IMR-90 (cell line): ENCODE measurements around the gene MON2. TPM values are rescaled to one million over a fixed set of nuclear protein-coding genes. Genes with fewer than 3 reads are reported as not detected.

Source experiments
- ATAC-seq: fragments of 200-7000 bp; cut with Tn5 transposase; 2 replicates; pipeline ENCODE4 v1.9.1; 2020; ENCODE audit warnings: low read depth, mild to moderate bottlenecking, moderate library complexity
- BruUV-seq: library from RNA; stranded (reverse); fragments of 400-500 nt; replicated peaks from 2 replicates; lab custom pipeline; 2021; lab: Mats Ljungman, UMichigan
- CTCF ChIA-PET: fragments of 300-600 bp; formaldehyde crosslinking; extraction: SDS; loops from one replicate; lab custom pipeline; 2021; ENCODE audit warnings: antibody characterized with exemption; lab: Yijun Ruan, JAX
- POLR2A ChIA-PET: fragments of 300-600 bp; sonication (Branson Sonifier 250); formaldehyde crosslinking; loops from one replicate; lab custom pipeline; 2022; ENCODE audit warnings: antibody characterized with exemption; ENCODE audit not compliant: unreplicated experiment; lab: Charles Lee
- DNase-seq: peaks from one replicate; pipeline ENCODE4 v3.0.0; 2013
- H2AFZ ChIP-seq: replicated peaks from 2 replicates; pipeline ENCODE3; 2013; ENCODE audit warnings: low read length, mild to moderate bottlenecking; ENCODE audit not compliant: poor library complexity
- H2AK5ac ChIP-seq: 2 replicates; pipeline ENCODE4 v1.6.1; 2013; ENCODE audit warnings: low read depth, low read length, inconsistent platforms
- H2AK9ac ChIP-seq: replicated peaks from 2 replicates; pipeline ENCODE3; 2013; ENCODE audit warnings: mild to moderate bottlenecking, low read depth, low read length, moderate library complexity; ENCODE audit not compliant: poor library complexity
- H2BK120ac ChIP-seq: 2 replicates; pipeline ENCODE4 v1.6.1; 2013; ENCODE audit warnings: low read depth, low read length, inconsistent platforms
- H2BK15ac ChIP-seq: 3 replicates; pipeline ENCODE4 v1.6.1; 2013; ENCODE audit warnings: low read depth, low read length, inconsistent platforms
- H2BK20ac ChIP-seq: 2 replicates; pipeline ENCODE4 v1.6.1; 2013; ENCODE audit warnings: low read depth, mild to moderate bottlenecking, inconsistent platforms, low read length, moderate library complexity
- H2BK5ac ChIP-seq: 2 replicates; pipeline ENCODE4 v1.6.1; 2013; ENCODE audit warnings: mild to moderate bottlenecking, low read depth, low read length, inconsistent platforms; ENCODE audit not compliant: poor library complexity, severe bottlenecking
- H3K14ac ChIP-seq: replicated peaks from 2 replicates; pipeline ENCODE4 v1.6.1; 2013; ENCODE audit warnings: low read depth, low read length, inconsistent platforms
- H3K18ac ChIP-seq: 2 replicates; pipeline ENCODE4 v1.6.1; 2013; ENCODE audit warnings: low read depth, low read length, control low read depth
- H3K23ac ChIP-seq: 2 replicates; pipeline ENCODE4 v1.6.1; 2013; ENCODE audit warnings: low read depth, low read length, inconsistent platforms
- H3K27ac ChIP-seq: 2 replicates; pipeline ENCODE4 v1.5.1; 2013; ENCODE audit warnings: mild to moderate bottlenecking, control low read depth, low read length; ENCODE audit not compliant: insufficient read depth
- H3K27me3 ChIP-seq: 2 replicates; pipeline ENCODE4 v1.6.1; 2013; ENCODE audit warnings: low read length; ENCODE audit not compliant: control insufficient read depth, insufficient read depth
- H3K36me3 ChIP-seq: 2 replicates; pipeline ENCODE4 v1.6.1; 2013; ENCODE audit warnings: low read length, mixed read lengths; ENCODE audit not compliant: control insufficient read depth, insufficient read depth
- H3K4ac ChIP-seq: 2 replicates; pipeline ENCODE4 v1.6.1; 2013; ENCODE audit warnings: low read depth, low read length, inconsistent platforms
- H3K4me1 ChIP-seq: 2 replicates; pipeline ENCODE4 v1.6.1; 2013; ENCODE audit warnings: low read length, mixed read lengths; ENCODE audit not compliant: control insufficient read depth, insufficient read depth
- H3K4me2 ChIP-seq: 2 replicates; pipeline ENCODE4 v1.6.1; 2013; ENCODE audit warnings: low read depth, mild to moderate bottlenecking, control low read depth, low read length, moderate library complexity
- H3K4me3 ChIP-seq: 2 replicates; pipeline ENCODE4 v1.5.1; 2013; ENCODE audit warnings: low read depth, mild to moderate bottlenecking, control low read depth, low read length, moderate library complexity; ENCODE audit not compliant: insufficient read depth
- H3K56ac ChIP-seq: 2 replicates; pipeline ENCODE4 v1.6.1; 2013; ENCODE audit warnings: low read length, inconsistent platforms; ENCODE audit not compliant: insufficient read depth; ENCODE audit errors: extremely low read depth
- H3K79me1 ChIP-seq, 2 experiments: 2 replicates each; pipeline ENCODE4 v1.6.1; 2013; ENCODE audit warnings: low read length in 2 of 2, inconsistent platforms in 1 of 2, low read depth in 1 of 2
- H3K9ac ChIP-seq: 2 replicates; pipeline ENCODE4 v1.6.1; 2013; ENCODE audit warnings: low read depth, low read length, control low read depth
- H3K9me1 ChIP-seq: 2 replicates; pipeline ENCODE4 v1.6.1; 2013; ENCODE audit warnings: low read length, inconsistent platforms; ENCODE audit not compliant: insufficient read depth
- H3K9me3 ChIP-seq: 2 replicates; pipeline ENCODE4 v1.6.1; 2013; ENCODE audit warnings: low read length; ENCODE audit not compliant: control insufficient read depth, insufficient read depth
- H4K20me1 ChIP-seq: 2 replicates; pipeline ENCODE4 v1.6.1; 2013; ENCODE audit warnings: low read length, inconsistent platforms; ENCODE audit not compliant: insufficient read depth
- H4K5ac ChIP-seq: 2 replicates; pipeline ENCODE4 v1.6.1; 2013; ENCODE audit warnings: mild to moderate bottlenecking, low read depth, low read length, control low read depth
- H4K8ac ChIP-seq, 2 experiments: 2 replicates each; pipeline ENCODE4 v1.6.1; 2013; ENCODE audit warnings: low read depth in 2 of 2, low read length in 2 of 2, control low read depth in 1 of 2, inconsistent platforms in 1 of 2
- H4K91ac ChIP-seq: 2 replicates; pipeline ENCODE4 v1.6.1; 2013; ENCODE audit warnings: low read depth, low read length, inconsistent platforms; ENCODE audit not compliant: insufficient read depth
- FOS ChIP-seq: fragments of 150-350 bp; IDR thresholded peaks from 2 replicates; pipeline ENCODE4 v1.6.1; 2016; ENCODE audit warnings: low read depth, low read length
- MAZ ChIP-seq: IDR thresholded peaks from 2 replicates; pipeline ENCODE4 v1.6.1; 2012; ENCODE audit warnings: low read depth, mild to moderate bottlenecking, low read length, improper control_type of control experiment, moderate library complexity, borderline replicate concordance
- NFE2L2 ChIP-seq: fragments of 150-350 bp; IDR thresholded peaks from 2 replicates; pipeline ENCODE4 v1.6.1; 2016; ENCODE audit warnings: low read depth, mild to moderate bottlenecking, low read length
- RAD21 ChIP-seq: IDR thresholded peaks from 2 replicates; pipeline ENCODE4 v1.6.1; 2012; ENCODE audit warnings: low read length, improper control_type of control experiment
- WGBS, 2 experiments: methylation state at CpG; one replicate each; pipeline versions ENCODE4 v1.1.5 to v1.1.7; 2013; ENCODE audit warnings: missing lambda C conversion rate in 2 of 2; ENCODE audit not compliant: insufficient read length in 1 of 2; ENCODE audit errors: extremely low coverage in 2 of 2; 5-methylcytosine and 5-hydroxymethylcytosine counted together
- dilution Hi-C: fragments of 300-500 bp; cut with HindIII; formaldehyde crosslinking; loops from one replicate; pipeline ENCODE4 v1.14.3; 2018; ENCODE audit warnings: low sequenced_read_pairs; ENCODE audit not compliant: unreplicated experiment
- in situ Hi-C: fragments of 300-500 bp; cut with MboI; formaldehyde crosslinking; loops from 3 replicates; pipeline ENCODE4 v1.14.3; 2019; ENCODE audit warnings: low sequenced_read_pairs, inconsistent platforms, mixed read lengths
- intact Hi-C: fragments of 100-400 bp; cut with micrococcal nuclease; formaldehyde crosslinking; loops from 2 replicates; pipeline ENCODE4 v1.10.0; 2022
- polyA plus RNA-seq, 3 experiments: library from polyadenylated mRNA; depleted of rRNA; stranded (reverse); fragments of >200 nt; gene quantifications; 2 replicates each; pipeline ENCODE4 v1.2.3, GENCODE V29; 2012; ENCODE audit warnings: low replicate concordance in 1 of 3
- total RNA-seq: library from RNA; depleted of rRNA; stranded (reverse); fragments of >200 nt; gene quantifications from 2 replicates; pipeline ENCODE4 v1.2.3, GENCODE V29; 2012

Gene MON2
- total and polyA plus RNA-seq, 2 of the 4 experiments (the other 2 are of a cell fraction) = 13.2 to 39.3 TPM

DNA sequence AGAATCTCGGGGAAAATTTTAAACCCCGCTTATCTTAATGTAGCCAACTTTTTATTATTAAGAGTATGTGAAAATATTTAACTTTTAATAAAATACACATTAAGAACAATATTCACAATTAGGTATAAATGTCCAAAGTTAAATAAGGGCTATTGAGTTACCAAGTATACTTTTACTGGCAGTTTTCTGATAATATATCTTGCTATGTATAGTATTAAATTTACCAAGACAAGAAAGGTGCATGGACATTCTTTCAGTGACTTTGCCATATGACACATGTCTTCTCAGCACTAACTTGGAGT, 115.4 kb downstream of the MON2 start:
- H3K18ac ChIP-seq = no peak overlapping the region
- H2AK9ac ChIP-seq = no peak overlapping the region
- H3K4me1 ChIP-seq = no peaks in the 10 kb centered on the region
- no peak overlapping the region for H2BK20ac ChIP-seq
- no peak overlapping the region for H4K91ac ChIP-seq
- no peak overlapping the region for H2BK5ac ChIP-seq
- BruUV-seq = no TSS peak
- no peak overlapping the region for H3K14ac ChIP-seq
- H3K27ac ChIP-seq = no peak overlapping the region
- no CpG with 5 or more reads among the region's 2 CpGs for WGBS, 2 experiments
- no peak overlapping the region for H3K9ac ChIP-seq
- in situ Hi-C loops = loop anchor here (5.0 to 25.0 kb wide), 2 partner anchors 210 to 480 kb away; no protein-coding TSS in a partner anchor
- dilution Hi-C loops = loop anchor here (25.0 kb wide), 1 partner anchor 205 kb away; no protein-coding TSS in a partner anchor
- H4K5ac ChIP-seq = no peak overlapping the region
- H3K56ac ChIP-seq = no peak overlapping the region
- no peak overlapping the region for H3K4me3 ChIP-seq
- no peak overlapping the region for H2AFZ ChIP-seq
- no peaks in the 10 kb centered on the region for H3K27me3 ChIP-seq
- H2BK15ac ChIP-seq = no peak overlapping the region
- ChIA-PET POLR2A (no interaction called here), CTCF (interaction anchor here (1.2 to 2.4 kb wide), 4 partner anchors 9 to 218 kb away, joined by 5 to 32 read pairs (median 8); no protein-coding TSS in a partner anchor)
- H3K36me3 ChIP-seq = peaks cover 6% of the 10 kb centered on the region; the same call in 1 of the 2 replicates
- H3K79me1 ChIP-seq = no peaks in the 10 kb centered on the region; a peak in 1 of 4 replicates
- H2BK120ac ChIP-seq = no peak overlapping the region
- ATAC-seq (no peak), DNase-seq (no peak)
- no peak overlapping the region for H2AK5ac ChIP-seq
- H3K9me1 ChIP-seq = no peaks in the 10 kb centered on the region
- TF ChIP-seq RAD21 = no peak
- TF ChIP-seq FOS = no peak
- no peak for TF ChIP-seq NFE2L2
- no peak for TF ChIP-seq MAZ
- no peak overlapping the region for H3K4me2 ChIP-seq
- no peaks in the 10 kb centered on the region for H3K9me3 ChIP-seq
- no peaks in the 10 kb centered on the region; the same call in 1 of the 2 replicates for H4K20me1 ChIP-seq
- no peak overlapping the region for H3K23ac ChIP-seq
- H4K8ac ChIP-seq = no peak overlapping the region
- no peak overlapping the region for H3K4ac ChIP-seq
- intact Hi-C loops = loop anchor here (10.0 kb wide), 1 partner anchor 353 kb away; the partner anchor contains the start of gene PPM1H
